Suprapubic skin (tissue), 4 donors: ENCODE measurements around the gene SNX14.

Experiments used
- EP300 ChIP-seq: sonication (generic); formaldehyde crosslinking; IDR thresholded peaks from one replicate; pipeline ENCODE4 v1.6.1; 2017; ENCODE audit warnings: antibody characterized with exemption
- POLR2AphosphoS5 ChIP-seq, 3 donors: sonication (generic); formaldehyde crosslinking; IDR thresholded peaks; one replicate each; pipeline ENCODE4 v1.6.1; 2017; ENCODE audit warnings: antibody characterized with exemption in 3 of 3
- TF ChIP-seq, protein P1 (sequence below), 2 donors: fragments of 200-600 bp in 1 of 2; fragments of 450-650 bp in 1 of 2; sonication (generic) in 1 of 2; IDR thresholded peaks; one replicate each; pipeline ENCODE4 v1.5.1; 2016 to 2019; ENCODE audit warnings: antibody characterized with exemption in 2 of 2, mild to moderate bottlenecking in 1 of 2, moderate library complexity in 1 of 2

DNA sequence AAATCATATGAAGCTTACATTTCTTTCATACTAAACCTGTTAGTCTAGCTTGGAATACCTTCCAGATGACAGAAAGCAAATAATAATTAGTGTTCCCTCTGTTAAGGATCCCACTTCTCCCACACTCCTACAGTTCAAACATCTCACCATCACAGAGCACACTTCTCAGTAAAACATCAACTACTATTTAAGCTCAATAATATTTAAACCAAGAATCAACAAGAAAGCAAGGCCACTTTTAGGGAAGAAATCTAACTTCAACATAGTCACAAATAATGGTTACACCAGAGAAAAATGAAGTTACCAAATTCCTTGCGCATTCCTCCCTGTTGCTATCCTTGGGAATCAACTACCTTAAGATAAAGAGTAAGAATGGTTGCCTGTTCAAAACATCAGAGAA, 1.6 kb downstream of the SNX14 start:
- no peak for TF ChIP-seq POLR2AphosphoS5 (IDR thresholded peaks at IDR 0.05)
- TF ChIP-seq, protein P1, sequence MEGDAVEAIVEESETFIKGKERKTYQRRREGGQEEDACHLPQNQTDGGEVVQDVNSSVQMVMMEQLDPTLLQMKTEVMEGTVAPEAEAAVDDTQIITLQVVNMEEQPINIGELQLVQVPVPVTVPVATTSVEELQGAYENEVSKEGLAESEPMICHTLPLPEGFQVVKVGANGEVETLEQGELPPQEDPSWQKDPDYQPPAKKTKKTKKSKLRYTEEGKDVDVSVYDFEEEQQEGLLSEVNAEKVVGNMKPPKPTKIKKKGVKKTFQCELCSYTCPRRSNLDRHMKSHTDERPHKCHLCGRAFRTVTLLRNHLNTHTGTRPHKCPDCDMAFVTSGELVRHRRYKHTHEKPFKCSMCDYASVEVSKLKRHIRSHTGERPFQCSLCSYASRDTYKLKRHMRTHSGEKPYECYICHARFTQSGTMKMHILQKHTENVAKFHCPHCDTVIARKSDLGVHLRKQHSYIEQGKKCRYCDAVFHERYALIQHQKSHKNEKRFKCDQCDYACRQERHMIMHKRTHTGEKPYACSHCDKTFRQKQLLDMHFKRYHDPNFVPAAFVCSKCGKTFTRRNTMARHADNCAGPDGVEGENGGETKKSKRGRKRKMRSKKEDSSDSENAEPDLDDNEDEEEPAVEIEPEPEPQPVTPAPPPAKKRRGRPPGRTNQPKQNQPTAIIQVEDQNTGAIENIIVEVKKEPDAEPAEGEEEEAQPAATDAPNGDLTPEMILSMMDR (IDR thresholded peaks at IDR 0.05) = no peak
- no peak for TF ChIP-seq EP300
